Fibroblast of the conjunctiva (primary cell): Measurements from ENCODE around the gene SDHB.

Experiments used
- DNase-seq: peaks from one replicate; pipeline ENCODE4 v3.0.0-alpha.2; 2010; ENCODE audit warnings: low read depth

SDHB gene

GRCh38 chr1:16986560-16986959 lies 67.3 kb downstream of the SDHB start:
- DNase-seq: no peak

DNA sequence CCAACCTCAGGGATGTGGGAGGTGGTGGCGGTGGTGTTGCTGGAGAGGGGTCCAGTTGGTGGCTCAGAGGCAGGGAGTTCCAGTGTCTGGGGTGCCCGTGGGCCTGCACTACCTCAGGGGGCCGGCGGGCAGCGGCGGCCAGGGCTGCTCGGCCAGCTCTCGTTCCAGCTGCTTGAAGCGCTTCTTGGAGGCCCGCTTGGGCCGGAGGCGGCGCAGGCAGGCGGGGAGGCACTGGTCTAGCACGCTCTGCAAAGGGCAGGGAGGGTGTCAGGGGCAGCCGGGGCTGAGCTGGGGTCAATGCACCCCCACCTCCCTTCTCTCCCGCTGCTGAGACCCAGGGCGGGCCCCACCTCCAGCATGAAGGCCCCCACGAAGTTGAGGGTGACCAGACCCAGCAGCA lies 67.7 kb downstream of the SDHB start:
- DNase-seq: no peak

DNA sequence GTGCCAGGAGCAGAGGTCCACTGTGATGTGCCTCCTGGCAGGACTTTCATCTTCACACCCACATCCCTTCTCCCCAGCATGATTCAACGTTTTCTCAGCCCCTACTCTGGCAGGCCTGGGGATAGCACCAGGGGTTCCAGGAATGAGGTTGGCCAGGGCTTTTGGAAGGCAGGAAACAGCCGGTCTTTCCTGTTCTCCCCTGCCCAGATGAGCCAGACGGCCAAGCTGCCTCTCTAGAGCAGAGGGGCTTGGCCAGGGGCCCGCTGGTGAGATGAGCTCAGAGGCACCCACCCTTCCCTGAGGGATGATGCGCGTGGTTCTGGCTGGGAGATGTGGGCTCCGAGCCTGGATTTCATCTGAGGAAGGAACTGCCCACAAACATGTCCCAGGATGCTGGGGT lies 69.1 kb downstream of the SDHB start:
- peak; percentile 84 for DNase-seq

- no peak for DNase-seq
These were observed 70.2 kb downstream of the SDHB start for GRCh38 chr1:16983649-16984048.

DNA sequence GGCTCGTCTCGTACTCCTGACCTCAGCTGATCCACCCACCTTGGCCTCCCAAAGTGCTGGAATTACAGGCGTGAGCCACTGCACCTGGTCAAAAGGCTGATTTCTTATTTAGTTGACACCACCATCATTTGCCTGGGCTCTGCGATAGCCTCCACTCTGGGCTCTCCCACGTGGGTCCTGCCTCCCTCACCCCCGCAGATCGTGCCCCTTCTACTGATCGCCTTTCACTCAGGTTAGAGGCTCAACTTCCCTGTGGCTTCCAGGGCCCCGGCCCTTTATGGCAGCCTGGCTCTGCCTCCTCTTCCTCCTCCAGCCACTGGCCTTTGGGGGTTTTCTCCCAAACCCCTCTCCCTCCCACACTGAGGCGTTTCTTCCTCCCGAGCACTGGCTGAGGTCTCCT lies 70.9 kb downstream of the SDHB start:
- DNase-seq: no peak

GRCh38 chr1:16981269-16981849 lies 72.5 kb downstream of the SDHB start:
- DNase-seq: peak; percentile 47

DNA sequence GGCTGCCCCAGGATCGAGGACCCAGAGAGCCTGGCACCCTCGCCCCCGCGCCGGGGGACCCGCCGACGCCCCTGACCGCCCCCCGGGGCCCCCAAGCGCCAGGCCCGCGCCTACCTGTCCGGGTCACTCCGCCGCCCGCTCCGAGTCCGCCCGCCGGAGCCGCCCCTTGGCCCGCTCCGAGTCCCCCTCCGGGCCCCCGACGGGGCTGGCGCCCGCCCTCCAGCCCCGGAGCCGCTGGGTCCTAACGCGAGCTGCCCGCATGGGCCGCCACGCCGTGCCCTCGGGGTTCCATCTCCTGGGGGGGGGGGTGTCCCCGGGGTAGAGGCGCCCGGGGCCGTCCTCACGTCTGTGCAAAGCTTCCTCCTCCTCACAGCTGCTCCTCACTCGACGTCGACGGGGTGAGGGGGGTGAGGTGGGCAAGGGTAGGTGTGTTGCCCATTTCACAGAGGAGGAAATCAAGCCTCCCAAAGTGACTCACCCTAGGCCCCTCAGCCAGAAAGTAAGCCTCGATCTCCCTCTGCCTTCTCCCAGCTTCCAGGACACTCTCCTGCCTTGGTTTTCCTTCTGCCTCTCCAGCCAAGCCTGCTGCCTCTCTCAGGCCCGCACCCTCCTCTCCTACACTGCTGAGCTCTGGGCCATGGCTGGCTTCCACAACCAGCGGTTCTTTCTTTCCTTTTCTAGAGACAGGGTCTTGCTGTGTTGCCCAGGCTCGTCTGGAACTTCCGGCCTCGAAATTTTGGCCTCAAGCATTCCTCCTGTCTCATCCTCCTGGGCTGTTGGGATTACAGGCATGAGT lies 73.2 kb downstream of the SDHB start, which contains the start of gene MFAP2:
Gene MFAP2 (minus strand): TSS at position 148 of the 796 bp plus-strand sequence. CDS start 2,347 bp downstream, outside the sequence.
- no peak for DNase-seq

- no peak for DNase-seq
These were observed 74.1 kb downstream of the SDHB start for GRCh38 chr1:16979475-16980327.

DNA sequence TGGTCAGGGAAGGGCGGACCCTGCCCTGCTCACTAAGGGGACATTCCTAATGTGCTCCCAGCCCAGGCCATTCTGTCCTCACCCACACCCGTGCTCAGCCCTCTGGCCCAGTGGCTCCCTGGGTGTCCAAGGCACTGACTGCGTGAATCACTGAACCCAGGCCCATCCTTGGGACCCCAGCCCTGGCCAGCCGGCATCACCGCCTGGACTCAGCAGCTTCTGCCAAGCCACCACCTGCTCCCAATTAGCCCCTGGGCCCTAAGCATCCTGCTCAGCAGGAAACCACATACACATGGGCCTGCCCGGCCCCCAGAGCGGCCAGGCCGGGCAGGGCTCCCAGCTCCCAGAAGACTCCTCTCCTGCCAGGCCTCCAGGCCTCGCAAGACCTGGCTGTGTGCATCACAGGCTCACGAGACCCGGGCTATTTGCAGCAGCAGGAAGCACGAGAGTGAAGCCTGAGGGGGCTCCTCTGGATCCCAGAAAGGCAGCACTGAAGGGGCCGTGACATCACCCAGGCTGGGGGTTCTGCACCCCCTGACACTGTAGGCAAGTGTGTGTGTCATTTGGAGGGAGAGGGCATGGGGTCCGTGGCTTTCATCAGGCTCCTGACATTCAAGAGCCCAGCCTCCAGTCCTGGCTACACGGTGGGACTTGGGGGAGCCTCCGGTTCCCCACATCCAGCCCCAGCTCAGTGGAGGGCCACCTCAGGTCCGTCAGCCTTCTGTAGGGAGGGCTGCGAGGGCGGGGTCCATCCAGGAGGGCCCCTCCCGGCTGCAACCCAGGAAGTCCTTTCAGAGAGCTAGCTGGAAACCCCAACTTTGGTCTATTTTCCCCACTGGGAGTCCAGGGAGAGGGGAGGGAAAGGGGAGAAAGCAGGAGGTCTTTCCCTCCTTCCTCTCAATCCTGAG lies 75.0 kb downstream of the SDHB start:
- DNase-seq: peak; percentile 92

GRCh38 chr1:16978139-16978538 lies 75.7 kb downstream of the SDHB start:
- no peak for DNase-seq

GRCh38 chr1:16977377-16977776 lies 76.5 kb downstream of the SDHB start:
- DNase-seq: no peak

GRCh38 chr1:16976966-16977365 lies 76.9 kb downstream of the SDHB start:
- DNase-seq: no peak

GRCh38 chr1:16975838-16976237 lies 78.0 kb downstream of the SDHB start:
- DNase-seq: no peak

DNA sequence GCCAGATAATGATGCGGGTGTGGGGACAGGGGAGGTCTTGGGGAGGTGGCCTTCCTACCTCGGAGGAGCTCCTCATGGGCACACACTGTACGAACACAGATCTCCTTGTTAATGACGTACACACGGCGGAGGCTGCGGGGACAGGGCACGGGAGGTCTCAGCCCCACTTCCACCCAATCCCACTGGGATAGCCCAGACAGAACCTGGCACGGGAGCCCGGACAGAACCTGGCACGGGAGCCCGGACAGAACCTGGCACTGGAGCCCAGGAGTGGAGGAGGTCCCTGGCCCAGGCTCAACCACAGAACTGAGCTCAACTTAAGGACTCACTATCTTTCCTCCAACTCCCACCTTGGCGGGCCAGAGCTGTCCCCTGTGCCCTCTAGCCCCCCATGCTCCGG lies 78.6 kb downstream of the SDHB start:
- DNase-seq: no peak

DNA sequence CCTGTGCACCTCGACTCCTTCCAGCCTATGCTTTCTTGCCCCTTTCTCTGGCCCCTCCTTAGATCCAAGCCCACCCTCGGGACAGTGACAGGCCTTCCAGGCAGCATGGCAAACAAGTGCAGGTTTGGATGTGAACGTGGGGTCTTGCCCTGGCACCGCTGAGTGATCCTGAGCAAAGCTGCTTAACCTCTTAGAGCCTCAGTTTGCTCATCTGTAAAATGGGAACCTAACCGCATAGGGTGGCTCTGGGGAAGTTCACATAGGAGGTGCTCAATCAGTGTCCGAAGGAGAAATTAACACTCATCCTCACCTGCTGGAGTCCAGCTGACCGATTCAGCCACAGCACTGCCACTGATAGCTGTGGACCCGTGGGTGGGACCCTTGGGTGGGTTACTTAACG lies 80.6 kb downstream of the SDHB start:
- no peak for DNase-seq

- no peak for DNase-seq
These were observed 81.5 kb downstream of the SDHB start for GRCh38 chr1:16972189-16972895.

- no peak for DNase-seq
These were observed 82.3 kb downstream of the SDHB start for GRCh38 chr1:16971341-16972188.

- DNase-seq: no peak
These were observed 83.5 kb downstream of the SDHB start for GRCh38 chr1:16970132-16970910.

DNA sequence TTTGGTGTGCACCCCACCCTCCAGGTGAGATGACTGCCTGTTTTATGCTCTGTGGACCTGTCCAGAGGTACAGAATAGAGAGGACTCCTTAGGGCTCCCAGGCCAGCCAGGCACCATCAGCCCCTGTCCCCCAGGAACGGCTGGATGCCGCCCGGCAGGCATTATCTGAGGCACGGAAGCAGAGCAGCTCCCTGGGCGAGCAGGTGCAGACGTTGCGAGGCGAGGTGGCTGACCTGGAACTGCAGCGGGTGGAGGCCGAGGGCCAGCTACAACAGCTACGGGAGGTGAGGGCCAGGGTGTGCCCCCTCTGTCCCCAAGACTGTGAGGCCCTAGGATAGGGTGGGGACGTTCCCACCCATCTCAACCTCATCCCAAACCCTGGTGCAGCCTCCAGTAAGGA lies 84.2 kb downstream of the SDHB start:
- no peak for DNase-seq
